ACC112 (cell line): ENCODE measurements around the gene PRR23E.

Source experiments
- H2AFZ ChIP-seq: fragments of 200-600 bp; sonication (generic); one replicate; pipeline ENCODE4 v1.6.0; 2017; ENCODE audit warnings: antibody characterized with exemption, low read length; ENCODE audit not compliant: unreplicated experiment
- H3K27ac ChIP-seq: fragments of 200-600 bp; sonication (generic); 2 replicates; pipeline ENCODE4 v1.5.1; 2014; ENCODE audit warnings: low read depth, mild to moderate bottlenecking, antibody characterized with exemption, low read length, moderate library complexity
- H3K27me3 ChIP-seq: fragments of 200-600 bp; sonication (generic); 2 replicates; pipeline ENCODE4 v1.6.1; 2014; ENCODE audit warnings: mild to moderate bottlenecking, antibody characterized with exemption, low read length, moderate library complexity, mixed read lengths; ENCODE audit not compliant: insufficient read depth
- H3K36me3 ChIP-seq: fragments of 200-600 bp; sonication (generic); 2 replicates; pipeline ENCODE4 v1.6.1; 2016; ENCODE audit warnings: mild to moderate bottlenecking, antibody characterized with exemption, low read length, moderate library complexity, mixed read lengths; ENCODE audit not compliant: insufficient read depth
- H3K4me1 ChIP-seq: fragments of 200-600 bp; sonication (generic); one replicate; pipeline ENCODE4 v1.6.1; 2016; ENCODE audit warnings: low read length, mixed read lengths; ENCODE audit not compliant: insufficient read depth, unreplicated experiment, control insufficient read depth
- H3K4me3 ChIP-seq: fragments of 200-600 bp; sonication (generic); 2 replicates; pipeline ENCODE4 v1.5.1; 2014; ENCODE audit warnings: mild to moderate bottlenecking, low read depth, low read length
- H3K79me2 ChIP-seq: fragments of 200-600 bp; sonication (generic); one replicate; pipeline ENCODE4 v1.6.0; 2016; ENCODE audit warnings: low read length; ENCODE audit not compliant: control insufficient read depth, unreplicated experiment, insufficient read depth

The PRR23E gene

GRCh38 chr3:127152684-127153505 is 40.0 kb upstream of the PRR23E start:
- Histone ChIP-seq H3K4me1 (peaks cover 12% of the 10 kb centered on the region), H3K4me3 (no peak overlapping the region), H2AFZ (no peak overlapping the region), H3K36me3 (no peaks in the 10 kb centered on the region), H3K27me3 (peaks cover 21% of the 10 kb centered on the region), H3K27ac (no peak overlapping the region), H3K79me2 (no peaks in the 10 kb centered on the region)

- no peak overlapping the region for H3K4me3 ChIP-seq
Observed at GRCh38 chr3:127153506-127153815, 39.5 kb upstream of the PRR23E start.

GRCh38 chr3:127156338-127157050 is 36.4 kb upstream of the PRR23E start:
- peaks cover 9% of the 10 kb centered on the region for H3K4me1 ChIP-seq
- H3K27me3 ChIP-seq = peaks cover 37% of the 10 kb centered on the region
- no peak overlapping the region for H2AFZ ChIP-seq
- H3K4me3 ChIP-seq = no peak overlapping the region
- no peak overlapping the region for H3K27ac ChIP-seq
- H3K79me2 ChIP-seq = no peaks in the 10 kb centered on the region
- no peaks in the 10 kb centered on the region for H3K36me3 ChIP-seq

More at GRCh38 chr3:127153506-127153815, 39.5 kb upstream of the PRR23E start:
- no peaks in the 10 kb centered on the region for H3K79me2 ChIP-seq
- H2AFZ ChIP-seq = no peak overlapping the region
- H3K27ac ChIP-seq = no peak overlapping the region
- peaks cover 12% of the 10 kb centered on the region for H3K4me1 ChIP-seq
- peaks cover 21% of the 10 kb centered on the region for H3K27me3 ChIP-seq
- H3K36me3 ChIP-seq = no peaks in the 10 kb centered on the region

- Histone ChIP-seq H3K36me3 (no peaks in the 10 kb centered on the region), H3K27ac (no peak overlapping the region), H3K27me3 (peaks cover 38% of the 10 kb centered on the region), H3K79me2 (no peaks in the 10 kb centered on the region), H3K4me3 (no peak overlapping the region), H2AFZ (no peak overlapping the region), H3K4me1 (peaks cover 2% of the 10 kb centered on the region)
Observed at GRCh38 chr3:127157171-127157828, 35.6 kb upstream of the PRR23E start.

GRCh38 chr3:127158614-127159229 is 34.2 kb upstream of the PRR23E start:
- H3K27ac ChIP-seq = no peak overlapping the region
- H3K79me2 ChIP-seq = no peaks in the 10 kb centered on the region
- no peaks in the 10 kb centered on the region for H3K4me1 ChIP-seq
- H2AFZ ChIP-seq = no peak overlapping the region
- H3K4me3 ChIP-seq = no peak overlapping the region
- H3K27me3 ChIP-seq = peaks cover 42% of the 10 kb centered on the region
- H3K36me3 ChIP-seq = no peaks in the 10 kb centered on the region

GRCh38 chr3:127159543-127159942 is 33.4 kb upstream of the PRR23E start:
- Histone ChIP-seq H2AFZ (no peak overlapping the region), H3K79me2 (no peaks in the 10 kb centered on the region), H3K36me3 (no peaks in the 10 kb centered on the region), H3K4me1 (no peaks in the 10 kb centered on the region), H3K27me3 (peaks cover 46% of the 10 kb centered on the region), H3K27ac (no peak overlapping the region), H3K4me3 (no peak overlapping the region)

GRCh38 chr3:127161236-127161635 is 31.7 kb upstream of the PRR23E start:
- Histone ChIP-seq H2AFZ (no peak overlapping the region), H3K27ac (no peak overlapping the region), H3K4me3 (no peak overlapping the region), H3K79me2 (no peaks in the 10 kb centered on the region), H3K36me3 (no peaks in the 10 kb centered on the region), H3K27me3 (peaks cover 47% of the 10 kb centered on the region), H3K4me1 (no peaks in the 10 kb centered on the region)

GRCh38 chr3:127161973-127162579 is 30.9 kb upstream of the PRR23E start:
- Histone ChIP-seq H3K36me3 (no peaks in the 10 kb centered on the region), H2AFZ (no peak overlapping the region), H3K79me2 (no peaks in the 10 kb centered on the region), H3K27ac (no peak overlapping the region), H3K4me1 (no peaks in the 10 kb centered on the region), H3K4me3 (no peak overlapping the region), H3K27me3 (peaks cover 47% of the 10 kb centered on the region)

- Histone ChIP-seq H2AFZ (no peak overlapping the region), H3K4me3 (no peak overlapping the region), H3K36me3 (no peaks in the 10 kb centered on the region), H3K27ac (no peak overlapping the region), H3K79me2 (no peaks in the 10 kb centered on the region), H3K4me1 (no peaks in the 10 kb centered on the region), H3K27me3 (peaks cover 51% of the 10 kb centered on the region)
Observed at GRCh38 chr3:127162947-127163645, 29.8 kb upstream of the PRR23E start.

- Histone ChIP-seq H3K4me1 (no peaks in the 10 kb centered on the region), H3K4me3 (no peak overlapping the region), H2AFZ (no peak overlapping the region), H3K27me3 (peaks cover 56% of the 10 kb centered on the region), H3K36me3 (no peaks in the 10 kb centered on the region), H3K27ac (no peak overlapping the region), H3K79me2 (no peaks in the 10 kb centered on the region)
Observed at GRCh38 chr3:127164615-127165014, 28.3 kb upstream of the PRR23E start.
